Middle frontal gyrus (tissue), 1 donor: ENCODE measurements around the gene VSIG10.
"Not testable (repeated sequence)": the region's sequence is repeated elsewhere in the genome, so short reads cannot be mapped to it uniquely, and the experiment has no call there.

Experiments
- DNase-seq: peaks from one replicate; pipeline ENCODE4 v3.0.0-alpha.2; 2015; ENCODE audit warnings: low spot score; ENCODE audit errors: extremely low spot score

The VSIG10 gene

GRCh38 chr12:118035190-118036041 lies 68.4 kb downstream of the VSIG10 start:
- DNase-seq, result no peak

- peak; percentile 41 for DNase-seq
Observed at GRCh38 chr12:118034429-118035189, 69.2 kb downstream of the VSIG10 start.

DNA sequence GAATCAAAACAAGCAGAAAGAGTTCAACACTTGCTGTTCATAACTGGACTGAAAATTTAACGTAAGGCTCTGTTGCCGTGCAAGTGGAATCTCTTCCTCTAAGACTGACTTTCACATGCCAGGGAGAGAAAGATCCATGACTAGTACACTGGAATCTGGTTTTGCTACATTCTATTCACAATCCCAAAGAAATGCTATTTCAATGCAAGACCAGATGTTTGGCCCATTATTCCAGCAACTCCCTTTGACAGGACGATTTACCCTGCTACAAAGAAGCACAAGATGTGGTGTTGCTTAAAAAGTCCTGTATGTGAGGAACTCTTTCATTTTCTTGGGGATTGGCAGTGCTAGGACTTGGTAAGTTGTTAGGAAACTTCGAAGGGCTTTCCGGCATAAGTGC lies 69.9 kb downstream of the VSIG10 start:
- DNase-seq, result no peak

DNA sequence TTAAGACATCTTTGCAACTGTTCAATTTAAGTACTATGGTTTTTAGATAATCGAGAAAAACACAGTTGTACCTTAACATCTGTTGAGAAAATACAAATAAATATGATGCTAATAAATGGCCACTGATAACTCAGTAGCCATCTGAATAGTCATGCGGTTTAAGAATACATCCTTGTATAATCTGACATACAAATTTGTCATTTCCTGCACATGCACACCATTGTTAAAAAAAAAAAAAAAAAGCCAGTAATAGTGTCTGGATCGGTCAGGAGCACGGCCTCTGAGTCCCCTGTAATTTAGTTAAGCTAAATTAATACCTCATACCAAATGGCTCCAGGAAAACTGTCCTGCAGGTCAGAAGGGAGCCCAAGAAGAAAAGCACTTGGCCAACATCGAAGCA lies 70.5 kb downstream of the VSIG10 start:
- no peak for DNase-seq

GRCh38 chr12:118032188-118032587 lies 71.6 kb downstream of the VSIG10 start:
- DNase-seq, result no peak

DNA sequence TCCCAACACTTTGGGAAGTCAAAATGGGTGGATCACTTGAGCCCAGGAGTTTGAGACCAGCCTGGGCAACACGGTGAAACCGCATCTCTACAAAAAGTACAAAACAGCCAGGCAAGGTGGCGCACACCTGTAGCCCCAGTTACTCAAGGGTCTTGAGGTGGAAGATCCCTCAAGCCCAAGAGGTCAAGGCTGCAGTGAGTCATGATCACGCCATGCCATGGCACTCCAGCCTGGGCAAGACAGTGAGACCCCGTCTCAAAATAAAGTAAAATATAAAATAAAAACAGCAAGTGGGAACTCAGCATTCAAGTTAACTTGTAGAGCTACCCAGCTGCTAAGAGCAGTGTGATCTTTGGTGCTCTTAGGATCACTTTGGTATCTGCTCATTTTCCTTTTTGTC lies 74.6 kb downstream of the VSIG10 start:
- DNase-seq, result no peak

DNA sequence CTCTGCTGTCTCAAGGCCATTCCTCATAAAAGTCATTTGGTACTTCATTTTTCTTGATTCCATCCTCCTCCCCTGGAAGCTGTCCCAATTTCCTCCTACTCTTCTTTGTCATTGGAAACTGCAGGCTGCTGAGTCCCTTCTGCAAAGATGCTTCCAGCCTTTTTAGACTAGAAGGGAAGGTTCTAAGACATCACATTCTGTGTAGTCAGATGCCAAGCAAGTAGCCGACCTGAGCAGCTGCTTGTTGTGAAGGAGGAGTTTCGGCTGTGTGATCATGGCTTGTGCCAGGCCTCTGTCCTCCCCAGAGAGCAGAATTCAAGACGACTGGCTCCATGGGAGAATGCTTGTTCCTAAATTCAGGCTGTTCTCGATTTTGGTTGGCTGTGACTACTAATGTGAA lies 78.6 kb downstream of the VSIG10 start:
- DNase-seq, result peak; percentile 64

DNA sequence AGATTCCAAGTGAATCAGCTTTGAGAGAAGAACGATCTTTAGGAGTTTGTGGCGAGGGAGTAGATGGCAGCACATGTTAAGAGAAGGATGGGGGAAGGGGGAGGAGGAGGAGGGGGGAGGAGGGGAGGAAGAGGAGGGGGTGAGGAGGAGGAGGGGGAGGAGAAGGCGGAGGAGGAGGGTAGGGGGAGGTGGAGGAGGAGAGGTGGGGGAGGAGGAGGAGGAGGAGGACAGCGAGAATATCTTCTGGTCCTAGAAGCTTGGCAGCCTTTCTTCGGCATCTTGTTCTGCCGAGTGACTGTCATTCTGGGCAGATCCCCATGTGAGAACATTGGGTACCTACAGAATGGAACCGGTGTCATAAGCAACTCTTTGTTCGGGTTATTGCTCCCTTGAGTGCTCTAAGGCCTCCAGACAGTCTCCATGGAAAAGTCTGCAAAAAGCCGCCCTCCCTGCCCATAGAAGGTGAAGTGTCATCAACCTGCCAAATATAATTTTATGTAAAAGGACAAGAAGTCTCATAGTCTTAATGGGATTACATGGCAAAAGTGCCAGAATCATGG lies 80.4 kb downstream of the VSIG10 start:
- DNase-seq, result no peak

GRCh38 chr12:118022728-118023109 lies 81.1 kb downstream of the VSIG10 start:
- DNase-seq, result no peak

DNA sequence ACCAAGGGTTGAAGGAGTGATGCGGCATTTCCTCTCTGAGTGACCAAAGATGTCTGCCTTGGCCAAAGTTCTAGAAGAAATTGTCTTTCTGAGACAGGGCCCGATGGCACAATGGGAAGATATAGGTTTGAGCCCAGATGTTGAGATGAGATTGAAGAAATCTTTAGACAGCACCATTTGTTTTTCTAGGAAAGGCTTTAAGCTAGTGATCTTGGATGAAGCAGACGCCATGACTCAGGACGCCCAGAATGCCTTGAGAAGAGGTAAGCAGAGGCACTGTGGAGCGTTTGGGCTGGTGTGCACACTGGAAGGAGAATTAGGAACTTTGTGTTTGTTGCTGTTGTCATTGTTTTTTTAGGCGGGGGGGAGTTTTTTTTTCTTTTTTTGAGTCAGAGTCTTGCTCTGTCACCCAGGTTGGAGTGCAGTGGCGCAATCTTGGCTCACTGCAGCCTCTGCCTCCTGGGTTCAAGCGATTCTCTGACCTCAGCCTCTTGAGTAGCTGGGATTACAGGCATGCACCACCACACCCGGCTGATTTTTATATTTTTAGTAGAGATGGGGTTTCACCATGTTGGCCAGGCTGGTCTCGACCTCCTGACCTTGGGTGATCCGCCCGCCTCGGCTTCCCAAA lies 81.6 kb downstream of the VSIG10 start:
- DNase-seq, result not testable (repeated sequence)

- DNase-seq, result no peak
Observed at GRCh38 chr12:118020036-118020435, 83.8 kb downstream of the VSIG10 start.

DNA sequence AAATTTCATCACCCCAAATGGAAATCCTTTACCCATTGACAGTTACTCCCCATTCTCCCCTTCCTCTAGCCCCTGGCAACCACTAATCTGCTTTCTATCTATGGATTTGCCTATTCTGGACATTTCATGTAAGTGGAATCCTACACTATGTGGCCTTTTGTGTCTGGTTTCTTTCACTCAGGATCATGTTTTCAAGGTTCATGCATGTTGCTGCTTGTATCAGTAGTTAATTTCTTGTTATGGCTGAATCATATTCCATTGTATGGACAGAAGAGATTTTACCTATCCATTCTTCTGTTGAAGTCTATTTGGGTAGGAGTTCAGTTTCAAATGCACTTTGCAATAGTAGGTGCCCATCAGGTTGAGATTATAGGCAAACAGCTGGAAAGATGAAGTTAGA lies 85.9 kb downstream of the VSIG10 start:
- DNase-seq, result no peak

GRCh38 chr12:118016424-118017264 lies 87.2 kb downstream of the VSIG10 start, which contains the start of gene RFC5:
Gene RFC5, plus strand, starts transcription at chr12:118016703. Its CDS starts 125 bp downstream, at chr12:118016828.
- peak; percentile 97 for DNase-seq

GRCh38 chr12:118015944-118016343 lies 87.9 kb downstream of the VSIG10 start:
- no peak for DNase-seq

GRCh38 chr12:118015306-118015705 lies 88.5 kb downstream of the VSIG10 start:
- no peak for DNase-seq
